A673 (cell line): ENCODE results near the gene PDE11A. TPM values are rescaled to one million over a fixed set of nuclear protein-coding genes. Genes with fewer than 3 reads are reported as not detected.

Source experiments
- BruUV-seq: library from RNA; stranded (reverse); fragments of 400-500 nt; replicated peaks from 2 replicates; lab custom pipeline; 2021; lab: Mats Ljungman, UMichigan
- CTCF ChIA-PET: fragments of 300-600 bp; sonication (Branson Sonifier 250); formaldehyde crosslinking; loops from one replicate; lab custom pipeline; 2022; ENCODE audit warnings: antibody characterized with exemption; lab: Charles Lee
- POLR2A ChIA-PET: fragments of 300-600 bp; sonication (Branson Sonifier 250); formaldehyde crosslinking; loops from one replicate; lab custom pipeline; 2022; ENCODE audit warnings: antibody characterized with exemption; ENCODE audit not compliant: low non-redundant PET; lab: Charles Lee
- DNase-seq: peaks from one replicate; pipeline ENCODE4 v3.0.0-alpha.2; 2015; ENCODE audit warnings: low spot score
- H3K27ac ChIP-seq: fragments of 200-600 bp; sonication (generic); 2 replicates; pipeline ENCODE4 v1.5.1; 2016; ENCODE audit warnings: mixed run types, low read depth, mild to moderate bottlenecking, mixed read lengths, antibody characterized with exemption, low read length; ENCODE audit not compliant: poor library complexity, severe bottlenecking
- H3K27me3 ChIP-seq: fragments of 200-600 bp; sonication (generic); replicated peaks from 2 replicates; pipeline ENCODE4 v1.6.1; 2017; ENCODE audit warnings: mixed run types, low read depth, mild to moderate bottlenecking, mixed read lengths, antibody characterized with exemption, low read length; ENCODE audit not compliant: insufficient read depth, poor library complexity
- H3K36me3 ChIP-seq: fragments of 200-600 bp; sonication (generic); 2 replicates; pipeline ENCODE4 v1.6.1; 2016; ENCODE audit warnings: mixed run types, mild to moderate bottlenecking, mixed read lengths, antibody characterized with exemption, low read length; ENCODE audit not compliant: insufficient read depth, poor library complexity, severe bottlenecking
- H3K4me1 ChIP-seq: fragments of 200-600 bp; sonication (generic); 2 replicates; pipeline ENCODE4 v1.6.1; 2017; ENCODE audit warnings: mixed run types, mild to moderate bottlenecking, mixed read lengths, antibody characterized with exemption, low read length; ENCODE audit not compliant: insufficient read depth, poor library complexity, severe bottlenecking
- H3K4me3 ChIP-seq: fragments of 200-600 bp; sonication (generic); 2 replicates; pipeline ENCODE4 v1.5.1; 2016; ENCODE audit warnings: low read depth, mixed run types, mild to moderate bottlenecking, mixed read lengths, low read length; ENCODE audit not compliant: poor library complexity, severe bottlenecking
- H3K9me3 ChIP-seq: fragments of 200-600 bp; sonication (generic); 2 replicates; pipeline ENCODE4 v1.6.1; 2016; ENCODE audit warnings: mixed run types, low read depth, mild to moderate bottlenecking, mixed read lengths, antibody characterized with exemption, low read length; ENCODE audit not compliant: poor library complexity, severe bottlenecking
- EZH2 ChIP-seq: fragments of 200-600 bp; sonication (generic); IDR thresholded peaks from 2 replicates; pipeline ENCODE4 v1.6.1; 2017; ENCODE audit warnings: borderline replicate concordance, low read depth, mild to moderate bottlenecking, mixed read lengths, antibody characterized with exemption, low read length; ENCODE audit not compliant: poor library complexity, severe bottlenecking
- intact Hi-C: fragments of 100-400 bp; cut with micrococcal nuclease; formaldehyde crosslinking; loops from one replicate; pipeline ENCODE4 v1.10.0; 2022; ENCODE audit not compliant: unreplicated experiment
- total RNA-seq: library from RNA; stranded (reverse); gene quantifications from 2 replicates; pipeline ENCODE4 v1.2.3, GENCODE V29; 2021
- TF ChIP-seq, protein P1 (sequence below): fragments of 300-800, 200-600 bp; sonication (generic); conservative IDR thresholded peaks from 2 replicates; pipeline ENCODE4 v1.5.1; 2017; ENCODE audit warnings: low read depth, mild to moderate bottlenecking, antibody characterized with exemption, low read length, moderate library complexity, mixed read lengths

PDE11A gene
- total RNA-seq, 1 experiment from 2014 or later = not detected

DNA sequence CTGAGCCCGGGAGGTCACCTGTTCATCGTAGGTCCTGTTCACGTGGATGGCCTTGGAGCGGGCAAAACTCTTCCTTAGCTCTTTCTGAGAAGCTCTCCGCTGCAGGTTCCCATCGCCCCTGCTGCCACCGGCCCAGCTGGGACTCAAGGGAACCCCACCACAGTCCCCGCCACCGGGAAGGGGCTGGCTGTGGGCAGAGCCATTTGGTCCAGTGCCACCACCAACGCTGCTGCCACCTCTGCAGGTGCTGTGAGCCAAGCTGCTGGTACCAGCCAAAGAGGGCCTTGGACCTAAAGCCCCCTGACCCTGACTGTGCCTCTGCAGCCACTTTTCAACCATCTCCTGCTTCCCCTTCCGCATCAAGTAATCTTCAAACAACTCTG lies 586 bp downstream of the PDE11A start:
- Histone ChIP-seq H3K9me3 (no peaks in the 10 kb centered on the region), H3K36me3 (no peaks in the 10 kb centered on the region), H3K4me1 (peaks cover 5% of the 10 kb centered on the region), H3K27me3 (peaks cover 37% of the 10 kb centered on the region), H3K27ac (no peak overlapping the region), H3K4me3 (peak overlapping the region; percentile 41)
- intact Hi-C loops = no loop called here
- POLR2A ChIA-PET = no interaction called here
- TF ChIP-seq EZH2 = no peak
- TF ChIP-seq, protein P1, sequence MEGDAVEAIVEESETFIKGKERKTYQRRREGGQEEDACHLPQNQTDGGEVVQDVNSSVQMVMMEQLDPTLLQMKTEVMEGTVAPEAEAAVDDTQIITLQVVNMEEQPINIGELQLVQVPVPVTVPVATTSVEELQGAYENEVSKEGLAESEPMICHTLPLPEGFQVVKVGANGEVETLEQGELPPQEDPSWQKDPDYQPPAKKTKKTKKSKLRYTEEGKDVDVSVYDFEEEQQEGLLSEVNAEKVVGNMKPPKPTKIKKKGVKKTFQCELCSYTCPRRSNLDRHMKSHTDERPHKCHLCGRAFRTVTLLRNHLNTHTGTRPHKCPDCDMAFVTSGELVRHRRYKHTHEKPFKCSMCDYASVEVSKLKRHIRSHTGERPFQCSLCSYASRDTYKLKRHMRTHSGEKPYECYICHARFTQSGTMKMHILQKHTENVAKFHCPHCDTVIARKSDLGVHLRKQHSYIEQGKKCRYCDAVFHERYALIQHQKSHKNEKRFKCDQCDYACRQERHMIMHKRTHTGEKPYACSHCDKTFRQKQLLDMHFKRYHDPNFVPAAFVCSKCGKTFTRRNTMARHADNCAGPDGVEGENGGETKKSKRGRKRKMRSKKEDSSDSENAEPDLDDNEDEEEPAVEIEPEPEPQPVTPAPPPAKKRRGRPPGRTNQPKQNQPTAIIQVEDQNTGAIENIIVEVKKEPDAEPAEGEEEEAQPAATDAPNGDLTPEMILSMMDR = no peak
- DNase-seq = no peak
- BruUV-seq = no TSS peak
- CTCF ChIA-PET = interaction anchor here (0.6 kb wide), 1 partner anchor 32 kb away, joined by 3 read pairs; no protein-coding TSS in a partner anchor

DNA sequence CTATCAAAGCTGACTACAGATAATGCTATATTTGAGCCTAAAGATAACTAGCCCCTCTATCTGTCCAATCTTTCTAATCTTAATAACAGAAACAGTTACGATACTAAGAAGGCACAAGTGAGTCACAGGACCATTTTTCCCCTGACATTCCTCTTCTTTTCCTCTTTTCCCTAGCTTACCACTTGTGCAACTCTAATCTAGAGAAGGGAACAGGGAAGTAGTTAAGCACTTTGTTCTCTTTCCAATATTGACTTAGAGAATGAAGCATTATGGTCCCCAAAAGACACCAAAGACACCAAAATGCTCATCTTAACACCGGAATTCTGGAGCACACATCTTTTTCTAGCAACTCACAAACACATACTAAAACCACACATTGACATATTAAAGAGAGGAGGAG lies 1.8 kb downstream of the PDE11A start:
- intact Hi-C loops = no loop called here
- no TSS peak for BruUV-seq
- no peak for DNase-seq
- Histone ChIP-seq H3K36me3 (no peaks in the 10 kb centered on the region), H3K4me1 (peaks cover 5% of the 10 kb centered on the region), H3K4me3 (no peak overlapping the region), H3K27ac (no peak overlapping the region), H3K27me3 (peaks cover 37% of the 10 kb centered on the region), H3K9me3 (no peaks in the 10 kb centered on the region)
- TF ChIP-seq, protein P1 = no peak
- TF ChIP-seq EZH2 = no peak
- ChIA-PET CTCF (no interaction called here), POLR2A (no interaction called here)

DNA sequence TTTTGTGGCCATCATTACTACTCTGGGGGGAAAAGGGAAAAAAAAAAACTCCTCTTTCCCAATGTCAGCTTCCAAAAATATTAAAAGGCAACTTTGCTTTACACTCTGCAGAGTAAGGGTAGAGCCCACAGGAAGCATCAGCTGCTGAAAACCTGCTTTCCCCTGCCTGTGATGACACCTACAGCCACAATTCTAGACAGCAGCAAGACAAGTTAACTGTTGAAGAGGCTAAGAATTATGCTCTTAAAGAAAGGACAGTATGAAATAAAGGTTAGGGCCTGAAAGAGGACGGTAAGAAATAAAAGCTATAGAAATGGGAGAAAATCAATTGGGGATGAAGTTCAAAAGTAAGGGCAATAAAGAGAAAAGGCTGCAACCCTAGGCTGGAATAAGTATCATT lies 3.0 kb downstream of the PDE11A start:
- Histone ChIP-seq H3K36me3 (no peaks in the 10 kb centered on the region), H3K27ac (no peak overlapping the region), H3K27me3 (peaks cover 37% of the 10 kb centered on the region), H3K4me3 (no peak overlapping the region), H3K4me1 (peaks cover 5% of the 10 kb centered on the region), H3K9me3 (no peaks in the 10 kb centered on the region)
- no TSS peak for BruUV-seq
- ChIA-PET POLR2A (no interaction called here), CTCF (no interaction called here)
- intact Hi-C loops = no loop called here
- DNase-seq = no peak
- no peak for TF ChIP-seq EZH2
- TF ChIP-seq, protein P1 = no peak
